Measurements from ENCODE around the gene STUM. TPM values are rescaled to one million over a fixed set of nuclear protein-coding genes. Genes with fewer than 3 reads are reported as not detected.

STUM gene
- total and polyA plus RNA-seq, 2 of the 8 experiments (the other 6 are each of a cell fraction or from before 2014, with no cell fraction given), result 0.76 to 1.2 TPM

DNA sequence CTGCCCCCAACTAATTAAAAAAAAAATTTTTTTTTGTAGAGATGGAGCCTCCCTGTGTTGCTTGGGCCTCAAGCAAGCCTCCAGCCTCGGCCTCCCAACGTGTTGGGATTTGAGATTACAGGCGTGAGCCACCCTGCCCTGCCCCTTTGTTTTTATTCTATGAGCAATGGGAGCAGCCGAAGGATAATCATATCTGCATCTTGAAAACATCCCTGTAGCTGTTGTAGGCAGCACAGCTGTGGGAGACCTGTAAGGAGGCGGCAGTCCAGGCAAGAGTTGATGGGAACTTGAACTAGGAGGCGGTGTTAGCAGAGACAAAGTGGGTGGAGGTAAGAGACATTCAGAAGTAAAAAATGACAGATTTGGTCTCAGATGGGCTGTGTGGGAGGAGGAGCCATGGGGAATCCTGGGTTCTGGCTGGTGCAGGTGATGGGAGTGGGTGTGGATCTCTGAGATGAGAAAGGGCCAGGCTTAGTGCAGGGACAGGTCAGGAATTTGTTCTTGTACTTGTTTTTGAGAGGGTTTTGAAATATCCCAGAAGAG lies 31.3 kb downstream of the STUM start:
- Histone ChIP-seq H3K4ac (replicated peaks; ENCODE audit: insufficient read length, low read depth, low read length) (no peak overlapping the region), H3K36me3 (ENCODE audit: control insufficient read depth in 2 of 4, insufficient read depth in 4 of 4, low read length in 3 of 4) (no peaks in the 10 kb centered on the region), H4K91ac (replicated peaks; ENCODE audit: insufficient read length, low read length) (no peak overlapping the region), H3K18ac (ENCODE audit: extremely low read depth, low read length) (no peak overlapping the region), H2BK20ac (ENCODE audit: low read length) (no peak overlapping the region), H2AK5ac (ENCODE audit: low read depth, low read length) (no peak overlapping the region), H3K27ac (ENCODE audit: low read depth, low read length) (no peak overlapping the region), H2BK15ac (ENCODE audit: low read length) (no peak overlapping the region), H3K9ac (replicated peaks in 1 of 4; ENCODE audit: extremely low read depth in 1 of 4, low read depth in 3 of 4, low read length in 3 of 4) (no peak overlapping the region), H3K27me3 (replicated peaks in 1 of 4; ENCODE audit: control insufficient read depth in 3 of 4, extremely low read depth in 1 of 4, insufficient read depth in 3 of 4, low read length in 3 of 4) (no peaks in the 10 kb centered on the region), H3K79me1 (ENCODE audit: low read depth, low read length) (no peaks in the 10 kb centered on the region), H2BK12ac (ENCODE audit: low read depth, low read length) (no peak overlapping the region), H4K5ac (ENCODE audit: insufficient read length, low read depth, low read length) (no peak overlapping the region), H3K14ac (ENCODE audit: insufficient read length) (no peak overlapping the region), H3K4me1 (replicated peaks in 1 of 4; ENCODE audit: control insufficient read depth in 3 of 4, insufficient read depth in 4 of 4, low read length in 3 of 4) (peaks cover 0 to 4% (median 0%) of the 10 kb centered on the region in 4 experiments; a peak in 1 of 7 replicates), H3K23me2 (ENCODE audit: low read depth, low read length) (no peaks in the 10 kb centered on the region), H2AFZ (ENCODE audit: low read length) (no peak overlapping the region), H3K56ac (replicated peaks; ENCODE audit: insufficient read length, low read depth, low read length) (no peak overlapping the region), H2BK5ac (ENCODE audit: low read depth, low read length) (no peak overlapping the region), H4K20me1 (replicated peaks in 1 of 2; ENCODE audit: control insufficient read depth in 1 of 2, insufficient read depth in 2 of 2, low read length in 2 of 2) (no peaks in the 10 kb centered on the region), H3K79me2 (ENCODE audit: control insufficient read depth in 1 of 2, insufficient read depth in 2 of 2, low read length in 2 of 2) (no peaks in the 10 kb centered on the region), H3K9me3 (ENCODE audit: insufficient read depth in 2 of 2, low read depth in 1 of 2, low read length in 1 of 2) (no peaks in the 10 kb centered on the region), H2BK120ac (replicated peaks; ENCODE audit: low read depth, low read length) (no peak overlapping the region), H4K8ac (ENCODE audit: extremely low read depth, insufficient read depth, low read length) (no peak overlapping the region), H3K23ac (ENCODE audit: insufficient read length) (no peak overlapping the region), H3K4me2 (ENCODE audit: insufficient read depth in 1 of 2, low read depth in 2 of 2, low read length in 2 of 2) (no peak overlapping the region), H3K4me3 (ENCODE audit: extremely low read depth in 1 of 4, insufficient read depth in 2 of 4, low read depth in 3 of 4, low read length in 4 of 4) (no peak overlapping the region)
- FAIRE-seq (no peak), DNase-seq (ENCODE audit: low read depth in 1 of 2, low spot score in 2 of 2) (no peak)
- 84% methylated on average over 6 of the region's 6 CpGs; no CpG with 5 or more reads in 1 of the 2 experiments for WGBS, 2 experiments (ENCODE audit: extremely low coverage in 1 of 2, insufficient coverage in 1 of 2, insufficient read length in 1 of 2, insufficient replicate concordance in 2 of 2, low coverage in 1 of 2, low lambda C conversion rate in 2 of 2, missing lambda C conversion rate in 1 of 2)
- ChIA-PET POLR2A (ENCODE audit: partially characterized antibody) (no interaction called here), CTCF (ENCODE audit: partially characterized antibody) (interaction anchor here (1.1 to 1.6 kb wide), 3 partner anchors 11 to 27 kb away, joined by 3 to 5 read pairs (median 4); no protein-coding TSS in a partner anchor)

Data from H1 (cell line).